Mesenchymal stem cell (in vitro differentiated cells and primary cell): Measurements from ENCODE around the gene UNC13B.
"Not testable (repeated sequence)": the region's sequence is repeated elsewhere in the genome, so short reads cannot be mapped to it uniquely, and the experiment has no call there.

Experiments used
- DNase-seq: peaks from one replicate; pipeline ENCODE4 v3.0.0-alpha.2; 2013
- H2AFZ ChIP-seq: one replicate; pipeline ENCODE4 v1.6.1; 2013; ENCODE audit warnings: low read depth, mild to moderate bottlenecking, control low read depth, inconsistent platforms, low read length, moderate library complexity
- H2AK5ac ChIP-seq: 2 replicates; pipeline ENCODE4 v1.6.1; 2013; ENCODE audit warnings: low read length, moderate library complexity, mild to moderate bottlenecking, inconsistent platforms; ENCODE audit not compliant: severe bottlenecking
- H2BK120ac ChIP-seq: one replicate; pipeline ENCODE4 v1.6.1; 2013; ENCODE audit warnings: low read depth, mild to moderate bottlenecking, inconsistent platforms, low read length, moderate library complexity
- H2BK12ac ChIP-seq, 2 experiments: one replicate each; pipeline ENCODE4 v1.6.1; 2013; ENCODE audit warnings: inconsistent platforms in 2 of 2, low read length in 2 of 2, mild to moderate bottlenecking in 2 of 2, moderate library complexity in 2 of 2, control low read depth in 1 of 2
- H2BK15ac ChIP-seq: one replicate; pipeline ENCODE4 v1.6.1; 2013; ENCODE audit warnings: mild to moderate bottlenecking, low read depth, inconsistent platforms; ENCODE audit not compliant: poor library complexity, severe bottlenecking
- H2BK5ac ChIP-seq: 2 replicates; pipeline ENCODE4 v1.6.1; 2013; ENCODE audit warnings: low read depth, mild to moderate bottlenecking, low read length, control low read depth, inconsistent platforms; ENCODE audit not compliant: poor library complexity, severe bottlenecking
- H3K14ac ChIP-seq, 2 experiments: one replicate each; pipeline ENCODE4 v1.6.1; 2013; ENCODE audit warnings: inconsistent platforms in 2 of 2, low read length in 2 of 2, control low read depth in 1 of 2, mild to moderate bottlenecking in 1 of 2, moderate library complexity in 1 of 2
- H3K18ac ChIP-seq, 2 experiments: one replicate each; pipeline ENCODE4 v1.6.1; 2013; ENCODE audit warnings: inconsistent platforms in 2 of 2, low read length in 2 of 2, control low read depth in 1 of 2, low read depth in 1 of 2, mild to moderate bottlenecking in 1 of 2
- H3K23ac ChIP-seq, 2 experiments: one replicate each; pipeline ENCODE4 v1.6.1; 2013; ENCODE audit warnings: inconsistent platforms in 2 of 2, low read length in 2 of 2, mild to moderate bottlenecking in 2 of 2, moderate library complexity in 2 of 2, control low read depth in 1 of 2
- H3K27ac ChIP-seq: 2 replicates; pipeline ENCODE4 v1.5.1; 2013; ENCODE audit warnings: mild to moderate bottlenecking, moderate library complexity, low read length, control low read depth, inconsistent platforms; ENCODE audit not compliant: poor library complexity, severe bottlenecking
- H3K27me3 ChIP-seq, 2 experiments: 2 replicates each; pipeline versions ENCODE4 v1.6.1 to v1.7.0; 2013; ENCODE audit warnings: low read length in 2 of 2, mild to moderate bottlenecking in 2 of 2, moderate library complexity in 2 of 2, control low read depth in 1 of 2, inconsistent platforms in 1 of 2; ENCODE audit not compliant: control insufficient read depth in 1 of 2, insufficient read depth in 1 of 2
- H3K36me3 ChIP-seq, 2 experiments: 2 replicates each; pipeline versions ENCODE4 v1.6.1 to v1.7.0; 2013; ENCODE audit warnings: low read length in 2 of 2, control low read depth in 1 of 2, inconsistent platforms in 1 of 2, low read depth in 1 of 2, mild to moderate bottlenecking in 1 of 2; ENCODE audit not compliant: insufficient read depth in 2 of 2, control insufficient read depth in 1 of 2
- H3K4ac ChIP-seq, 2 experiments: one replicate each; pipeline ENCODE4 v1.6.1; 2013; ENCODE audit warnings: inconsistent platforms in 2 of 2, low read length in 2 of 2, mild to moderate bottlenecking in 2 of 2, moderate library complexity in 2 of 2, control low read depth in 1 of 2, low read depth in 1 of 2
- H3K4me1 ChIP-seq: 2 replicates; pipeline ENCODE4 v1.6.1; 2013; ENCODE audit warnings: low read depth, low read length, control low read depth; ENCODE audit not compliant: control insufficient read depth, insufficient read depth
- H3K4me2 ChIP-seq: 2 replicates; pipeline ENCODE4 v1.6.1; 2013; ENCODE audit warnings: low read length, mild to moderate bottlenecking, inconsistent platforms; ENCODE audit not compliant: poor library complexity, severe bottlenecking
- H3K4me3 ChIP-seq, 2 experiments: 2 replicates each; pipeline versions ENCODE4 v1.5.1 to v1.7.0; 2013; ENCODE audit warnings: low read length in 2 of 2, mild to moderate bottlenecking in 2 of 2, control low read depth in 1 of 2, low read depth in 1 of 2; ENCODE audit not compliant: insufficient read depth in 1 of 2
- H3K79me1 ChIP-seq: replicated peaks from 2 replicates; pipeline ENCODE4 v1.6.1; 2013; ENCODE audit warnings: mild to moderate bottlenecking, control low read depth, low read length, inconsistent platforms; ENCODE audit not compliant: poor library complexity, severe bottlenecking
- H3K9ac ChIP-seq: 2 replicates; pipeline ENCODE4 v1.7.0; 2013; ENCODE audit warnings: mild to moderate bottlenecking, low read length, moderate library complexity
- H3K9me3 ChIP-seq: 2 replicates; pipeline ENCODE4 v1.7.0; 2013; ENCODE audit warnings: mild to moderate bottlenecking, low read length; ENCODE audit not compliant: control insufficient read depth
- H4K8ac ChIP-seq: one replicate; pipeline ENCODE4 v1.6.1; 2013; ENCODE audit warnings: inconsistent platforms, mild to moderate bottlenecking, low read length, moderate library complexity
- H4K91ac ChIP-seq: one replicate; pipeline ENCODE4 v1.6.1; 2013; ENCODE audit warnings: mild to moderate bottlenecking, low read length, inconsistent platforms
- WGBS: methylation state at CpG from one replicate; pipeline ENCODE4 v1.1.7; 2013; ENCODE audit warnings: mixed read lengths; 5-methylcytosine and 5-hydroxymethylcytosine counted together

The UNC13B gene

DNA sequence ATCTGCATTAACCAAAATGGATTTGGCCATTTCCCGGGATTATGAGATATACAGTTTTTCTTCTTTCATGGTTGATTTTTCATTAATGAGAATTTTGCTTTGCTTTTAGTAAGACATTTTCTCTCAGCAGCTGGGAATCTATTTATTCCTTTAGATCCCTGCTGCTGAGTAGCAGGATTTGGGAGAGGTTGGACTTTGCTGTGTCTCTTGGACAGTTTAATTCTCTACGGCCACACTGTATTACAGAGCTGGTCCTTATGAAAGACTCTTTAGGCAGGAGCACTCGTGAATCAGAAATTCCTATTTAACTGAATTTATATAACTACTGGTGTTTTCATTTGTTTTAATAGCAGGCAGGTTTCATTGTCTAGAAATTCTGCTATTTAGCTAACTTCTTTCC, 1.6 kb downstream of the UNC13B start:
- Histone ChIP-seq H3K9ac (peak overlapping the region; percentile 88), H3K14ac (no peak overlapping the region), H2AK5ac (no peak overlapping the region), H2BK5ac (no peak overlapping the region), H3K79me1 (peaks cover 12% of the 10 kb centered on the region), H3K23ac (no peak overlapping the region), H2BK120ac (no peak overlapping the region), H3K9me3 (no peaks in the 10 kb centered on the region), H3K27me3 (no peaks in the 10 kb centered on the region), H3K18ac (no peak overlapping the region), H4K91ac (no peak overlapping the region), H3K36me3 (no peaks in the 10 kb centered on the region), H3K4me1 (no peaks in the 10 kb centered on the region), H2BK15ac (no peak overlapping the region), H3K27ac (no peak overlapping the region), H3K4me2 (no peak overlapping the region), H3K4me3 (peak overlapping the region in 1 of 2 experiments; percentile 82), H3K4ac (no peak overlapping the region), H4K8ac (no peak overlapping the region), H2BK12ac (no peak overlapping the region), H2AFZ (no peak overlapping the region)
- no peak for DNase-seq
- WGBS: 85% methylated on average over 2 of the region's 3 CpGs

DNA sequence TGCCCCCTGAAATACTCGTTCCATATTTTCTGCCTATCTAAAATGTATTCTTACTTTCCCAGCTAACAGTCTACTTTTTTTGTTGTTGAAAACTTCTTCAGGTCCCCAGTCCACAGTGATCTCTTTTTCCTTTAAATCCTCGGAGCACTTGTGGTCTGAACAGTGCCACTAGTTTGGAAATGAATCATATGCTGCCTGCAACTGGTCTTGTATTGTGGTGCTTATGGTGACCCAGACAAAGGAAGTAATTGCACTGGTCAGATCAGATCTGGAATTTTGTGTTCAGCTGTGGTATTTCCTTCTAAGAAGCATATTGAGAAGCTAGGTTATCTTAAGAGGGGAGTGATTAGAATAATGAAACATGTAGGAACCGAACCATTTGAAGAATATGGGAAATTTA, 2.9 kb downstream of the UNC13B start:
- Histone ChIP-seq H3K79me1 (peaks cover 13% of the 10 kb centered on the region), H3K27me3 (no peaks in the 10 kb centered on the region), H2BK5ac (no peak overlapping the region), H3K36me3 (no peaks in the 10 kb centered on the region), H3K9ac (no peak overlapping the region), H3K9me3 (no peaks in the 10 kb centered on the region), H3K27ac (no peak overlapping the region), H3K4me1 (no peaks in the 10 kb centered on the region), H3K4me2 (no peak overlapping the region), H2AK5ac (no peak overlapping the region), H2BK12ac (no peak overlapping the region), H4K91ac (no peak overlapping the region), H3K14ac (no peak overlapping the region), H2AFZ (no peak overlapping the region), H3K23ac (no peak overlapping the region), H2BK120ac (no peak overlapping the region), H3K4me3 (no peak overlapping the region), H2BK15ac (no peak overlapping the region), H3K18ac (no peak overlapping the region), H3K4ac (no peak overlapping the region), H4K8ac (no peak overlapping the region)
- 40% methylated on average over 3 of the region's 3 CpGs for WGBS
- DNase-seq: peak; percentile 72

DNA sequence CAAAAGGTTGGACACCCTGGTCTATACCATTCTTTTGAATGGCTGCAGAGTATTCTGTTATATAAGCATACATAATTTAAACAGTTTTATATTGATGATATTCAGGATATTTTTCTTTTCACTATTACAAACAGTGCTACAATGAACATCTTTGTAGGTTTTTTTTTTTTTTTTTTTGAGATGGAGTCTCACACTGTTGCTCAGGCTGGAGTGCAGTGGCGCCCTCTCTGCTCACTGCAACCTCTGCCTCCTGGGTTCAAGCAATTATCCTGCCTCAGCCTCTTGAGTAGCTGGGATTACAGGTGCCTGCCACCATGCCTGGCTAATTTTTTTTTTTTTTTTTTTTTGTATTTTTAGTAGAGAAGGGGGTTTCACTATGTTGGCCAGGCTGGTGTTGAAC, 5.6 kb downstream of the UNC13B start:
- not testable (repeated sequence) for H3K14ac ChIP-seq, H3K18ac ChIP-seq, H2BK120ac ChIP-seq, H4K91ac ChIP-seq, H3K4me2 ChIP-seq, H2AFZ ChIP-seq, H3K9me3 ChIP-seq, H3K4me1 ChIP-seq, H2BK12ac ChIP-seq, H3K27ac ChIP-seq, H2BK5ac ChIP-seq, H3K23ac ChIP-seq, H3K36me3 ChIP-seq, H3K9ac ChIP-seq, H3K4ac ChIP-seq, H2BK15ac ChIP-seq, H3K27me3 ChIP-seq, H4K8ac ChIP-seq, H2AK5ac ChIP-seq, DNase-seq, H3K4me3 ChIP-seq
- no CpG with 5 or more reads among the region's 1 CpG for WGBS
- H3K79me1 ChIP-seq: peaks cover 16% of the 10 kb centered on the region

DNA sequence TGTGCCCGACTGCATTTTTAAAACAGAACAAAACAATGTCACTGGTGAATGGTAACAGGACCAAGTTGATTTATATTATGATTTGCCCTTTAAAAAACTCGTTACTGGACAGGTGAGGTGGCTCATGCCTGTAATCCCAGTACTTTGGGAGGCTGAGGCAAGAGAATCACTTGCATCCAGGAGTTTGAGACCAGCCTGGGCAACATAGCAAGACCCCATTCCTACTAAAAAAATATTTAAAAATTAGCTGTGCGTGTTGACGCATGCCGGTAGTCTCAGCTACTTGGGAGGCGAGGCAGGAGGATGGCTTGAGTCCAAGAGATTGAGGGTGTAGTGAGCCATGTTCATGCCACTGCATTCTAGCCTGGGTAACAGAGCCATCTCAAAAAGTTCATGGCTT, 7.2 kb downstream of the UNC13B start:
- no peak overlapping the region for H3K4me2 ChIP-seq

More for the DNA sequence above, 7.2 kb downstream of the UNC13B start:
- Histone ChIP-seq H2BK15ac (no peak overlapping the region), H3K23ac (no peak overlapping the region), H2AK5ac (no peak overlapping the region), H3K79me1 (peaks cover 12% of the 10 kb centered on the region), H3K9ac (no peak overlapping the region), H3K27me3 (no peaks in the 10 kb centered on the region), H2BK120ac (no peak overlapping the region), H3K4ac (no peak overlapping the region), H3K4me3 (no peak overlapping the region), H4K91ac (no peak overlapping the region), H3K14ac (no peak overlapping the region), H3K27ac (no peak overlapping the region), H2BK5ac (no peak overlapping the region), H3K36me3 (no peaks in the 10 kb centered on the region), H2AFZ (no peak overlapping the region), H4K8ac (no peak overlapping the region), H3K4me1 (no peaks in the 10 kb centered on the region), H3K18ac (no peak overlapping the region), H2BK12ac (no peak overlapping the region), H3K9me3 (no peaks in the 10 kb centered on the region)
- no peak for DNase-seq
- WGBS: 96% methylated on average over 6 of the region's 6 CpGs
